Fibroblast of skin of right quadriceps (primary cell): Measurements from ENCODE around the gene SCARB1.
A peak's percentile ranks its signal among the peaks of the same experiment; 100 is the strongest.

ENCODE experiments used
- DNase-seq: peaks from one replicate; pipeline ENCODE4 v3.0.0-alpha.2; 2013

SCARB1 gene

GRCh38 chr12:124740691-124741137 is 123.0 kb downstream of the SCARB1 start:
- peak; percentile 50 for DNase-seq

- no peak for DNase-seq
Observed at GRCh38 chr12:124739953-124740561, 123.6 kb downstream of the SCARB1 start.

- DNase-seq: no peak
Observed at GRCh38 chr12:124738636-124739467, 124.8 kb downstream of the SCARB1 start.

- DNase-seq: no peak
Observed at GRCh38 chr12:124737772-124738635, 125.7 kb downstream of the SCARB1 start.

- DNase-seq: no peak
Observed at GRCh38 chr12:124737040-124737419, 126.6 kb downstream of the SCARB1 start.

GRCh38 chr12:124736115-124737039 is 127.3 kb downstream of the SCARB1 start:
- DNase-seq: no peak

GRCh38 chr12:124734224-124734788 is 129.4 kb downstream of the SCARB1 start:
- DNase-seq: peak; percentile 46

- no peak for DNase-seq
Observed at GRCh38 chr12:124733086-124733485, 130.6 kb downstream of the SCARB1 start.

GRCh38 chr12:124732275-124733075 is 131.2 kb downstream of the SCARB1 start:
- no peak for DNase-seq

GRCh38 chr12:124731869-124732268 is 131.8 kb downstream of the SCARB1 start:
- DNase-seq: no peak

GRCh38 chr12:124730455-124730932 is 133.2 kb downstream of the SCARB1 start:
- DNase-seq: no peak

GRCh38 chr12:124727922-124728321 is 135.7 kb downstream of the SCARB1 start:
- no peak for DNase-seq

- no peak for DNase-seq
Observed at GRCh38 chr12:124727264-124727800, 136.3 kb downstream of the SCARB1 start.
